SU-DHL-6 (cell line): Measurements from ENCODE around the gene ALOX5.

Experiments used
- H2AFZ ChIP-seq: fragments of 200-600 bp; sonication (generic); 2 replicates; pipeline ENCODE4 v1.6.1; 2014; ENCODE audit warnings: low read depth, mild to moderate bottlenecking, moderate library complexity, mixed read lengths, antibody characterized with exemption, low read length; ENCODE audit not compliant: severe bottlenecking
- H3F3A ChIP-seq: fragments of 200-600 bp; shearing (Covaris generic); 2 replicates; pipeline ENCODE4 v1.6.0; 2016; ENCODE audit warnings: antibody characterized with exemption, mild to moderate bottlenecking; ENCODE audit not compliant: insufficient read depth
- H3K27ac ChIP-seq: fragments of 200-600 bp; sonication (generic); 2 replicates; pipeline ENCODE4 v1.5.1; 2016; ENCODE audit warnings: low read depth, mild to moderate bottlenecking, low read length, moderate library complexity, mixed read lengths
- H3K27me3 ChIP-seq: fragments of 200-600 bp; sonication (generic), shearing (Covaris generic); 2 replicates; pipeline ENCODE4 v1.6.0; 2014; ENCODE audit warnings: mild to moderate bottlenecking, low read length
- H3K36me3 ChIP-seq: fragments of 200-600 bp; sonication (generic); 2 replicates; pipeline ENCODE4 v1.6.1; 2014; ENCODE audit warnings: mild to moderate bottlenecking, low read length, mixed read lengths
- H3K4me2 ChIP-seq: fragments of 300-600, 200-600 bp; shearing (Covaris generic), sonication (generic); 2 replicates; pipeline ENCODE4 v1.6.0; 2014; ENCODE audit warnings: low read length, low read depth, mild to moderate bottlenecking; ENCODE audit not compliant: poor library complexity, severe bottlenecking
- H3K4me3 ChIP-seq: fragments of 200-600 bp; sonication (generic); 2 replicates; pipeline ENCODE4 v1.5.1; 2014; ENCODE audit warnings: antibody characterized with exemption, low read length, mild to moderate bottlenecking, mixed read lengths; ENCODE audit not compliant: insufficient read depth, poor library complexity, severe bottlenecking
- H3K79me2 ChIP-seq: fragments of 200-600 bp; sonication (generic); 2 replicates; pipeline ENCODE4 v1.6.1; 2014; ENCODE audit warnings: mild to moderate bottlenecking, low read length, moderate library complexity; ENCODE audit not compliant: insufficient read depth
- H3K9ac ChIP-seq: fragments of 200-600 bp; sonication (generic); 2 replicates; pipeline ENCODE4 v1.7.0; 2014; ENCODE audit warnings: mild to moderate bottlenecking, low read length
- H3K9me2 ChIP-seq: fragments of 200-600 bp; sonication (generic); replicated peaks from 2 replicates; pipeline ENCODE4 v1.6.1; 2014; ENCODE audit warnings: low read length; ENCODE audit not compliant: insufficient read depth
- H3K9me3 ChIP-seq: fragments of 200-600 bp; sonication (generic); 2 replicates; pipeline ENCODE4 v1.6.1; 2014; ENCODE audit warnings: low read length, mixed read lengths; ENCODE audit not compliant: insufficient read depth
- H4K20me1 ChIP-seq: fragments of 200-600 bp; sonication (generic); 2 replicates; pipeline ENCODE4 v1.6.1; 2014; ENCODE audit warnings: low read depth, mild to moderate bottlenecking, antibody characterized with exemption, low read length, moderate library complexity, mixed read lengths
- EZH2phosphoT487 ChIP-seq: fragments of 200-600 bp; sonication (generic), shearing (Covaris generic); conservative IDR thresholded peaks from 2 replicates; pipeline ENCODE4 v1.6.1; 2018; ENCODE audit warnings: mild to moderate bottlenecking, antibody characterized with exemption, low read length, moderate library complexity, mixed read lengths
- TF ChIP-seq, protein P1 (sequence below): fragments of 200-600 bp; sonication (generic); IDR thresholded peaks from one replicate; pipeline ENCODE4 v1.5.1; 2017; ENCODE audit warnings: antibody characterized with exemption, mild to moderate bottlenecking, low read length, moderate library complexity; ENCODE audit not compliant: insufficient read depth, poor library complexity, severe bottlenecking

The ALOX5 gene

DNA sequence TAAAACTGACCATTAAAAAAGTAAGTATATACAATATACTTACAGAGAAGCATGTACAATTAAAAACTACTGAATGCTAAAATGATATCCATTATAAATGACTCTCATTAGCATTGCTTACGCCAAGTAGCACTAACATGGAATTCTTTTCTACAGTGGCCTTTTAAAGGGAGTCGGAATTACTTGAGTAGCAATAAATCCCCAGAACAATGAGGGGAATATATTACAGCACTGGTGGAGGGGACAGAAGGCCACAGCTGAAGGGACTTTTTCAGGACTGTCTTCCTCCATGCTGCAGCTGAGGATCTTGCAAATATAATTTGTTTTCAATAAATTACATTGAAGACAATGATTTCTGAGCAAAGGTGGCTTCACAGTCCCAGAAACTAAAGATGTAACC lies 97.0 kb downstream of the ALOX5 start:
- Histone ChIP-seq H3K4me3 (no peak overlapping the region), H3K36me3 (no peaks in the 10 kb centered on the region), H3K27ac (no peak overlapping the region), H3K4me2 (no peak overlapping the region), H3F3A (no peaks in the 10 kb centered on the region), H3K9me3 (no peaks in the 10 kb centered on the region), H3K27me3 (no peaks in the 10 kb centered on the region), H3K9me2 (no peaks in the 10 kb centered on the region), H3K79me2 (no peaks in the 10 kb centered on the region), H4K20me1 (no peaks in the 10 kb centered on the region), H3K9ac (no peak overlapping the region), H2AFZ (no peak overlapping the region)
- no peak for TF ChIP-seq EZH2phosphoT487
- TF ChIP-seq, protein P1, sequence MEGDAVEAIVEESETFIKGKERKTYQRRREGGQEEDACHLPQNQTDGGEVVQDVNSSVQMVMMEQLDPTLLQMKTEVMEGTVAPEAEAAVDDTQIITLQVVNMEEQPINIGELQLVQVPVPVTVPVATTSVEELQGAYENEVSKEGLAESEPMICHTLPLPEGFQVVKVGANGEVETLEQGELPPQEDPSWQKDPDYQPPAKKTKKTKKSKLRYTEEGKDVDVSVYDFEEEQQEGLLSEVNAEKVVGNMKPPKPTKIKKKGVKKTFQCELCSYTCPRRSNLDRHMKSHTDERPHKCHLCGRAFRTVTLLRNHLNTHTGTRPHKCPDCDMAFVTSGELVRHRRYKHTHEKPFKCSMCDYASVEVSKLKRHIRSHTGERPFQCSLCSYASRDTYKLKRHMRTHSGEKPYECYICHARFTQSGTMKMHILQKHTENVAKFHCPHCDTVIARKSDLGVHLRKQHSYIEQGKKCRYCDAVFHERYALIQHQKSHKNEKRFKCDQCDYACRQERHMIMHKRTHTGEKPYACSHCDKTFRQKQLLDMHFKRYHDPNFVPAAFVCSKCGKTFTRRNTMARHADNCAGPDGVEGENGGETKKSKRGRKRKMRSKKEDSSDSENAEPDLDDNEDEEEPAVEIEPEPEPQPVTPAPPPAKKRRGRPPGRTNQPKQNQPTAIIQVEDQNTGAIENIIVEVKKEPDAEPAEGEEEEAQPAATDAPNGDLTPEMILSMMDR, result no peak

DNA sequence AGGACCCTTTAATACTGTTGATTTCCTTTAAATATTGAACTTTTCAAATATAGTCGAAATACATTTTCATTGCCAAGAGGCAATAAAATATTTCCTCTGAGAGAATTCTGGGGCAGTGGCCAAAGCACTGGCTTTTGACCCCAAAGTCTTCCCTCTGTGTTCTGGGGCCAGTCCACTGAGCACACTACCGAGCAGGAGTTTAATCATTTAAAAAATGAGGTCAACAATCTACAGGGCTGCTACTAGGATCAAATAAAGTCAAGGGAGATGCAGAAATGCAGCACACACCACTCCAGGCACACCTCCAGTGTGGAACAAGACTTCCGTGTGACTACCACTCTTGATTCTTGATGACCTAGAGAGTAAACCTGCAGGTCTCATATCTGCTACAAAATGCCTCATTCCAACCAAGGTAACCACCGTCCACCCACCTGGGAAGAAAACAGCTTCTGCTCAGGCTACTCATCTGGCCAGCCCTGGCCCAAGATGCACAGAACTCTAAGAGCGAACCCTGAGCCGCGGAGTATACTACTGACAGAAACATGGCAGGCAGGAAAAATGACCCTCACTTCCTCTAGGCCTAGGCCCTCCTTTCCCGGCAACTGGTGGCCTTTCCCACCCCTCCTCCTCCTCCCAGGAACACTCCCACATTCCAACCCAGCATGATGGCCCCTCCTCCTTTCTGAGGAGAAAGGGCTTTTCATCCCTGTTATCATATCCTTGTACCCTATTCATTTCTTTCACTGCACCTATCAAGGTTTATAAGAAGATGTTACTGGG lies 97.7 kb downstream of the ALOX5 start:
- Histone ChIP-seq H3K9me3 (no peaks in the 10 kb centered on the region), H3K27ac (no peak overlapping the region), H3F3A (no peaks in the 10 kb centered on the region), H3K9ac (no peak overlapping the region), H3K27me3 (no peaks in the 10 kb centered on the region), H3K4me2 (no peak overlapping the region), H3K4me3 (no peak overlapping the region), H3K36me3 (no peaks in the 10 kb centered on the region), H2AFZ (no peak overlapping the region), H4K20me1 (no peaks in the 10 kb centered on the region), H3K9me2 (no peaks in the 10 kb centered on the region), H3K79me2 (no peaks in the 10 kb centered on the region)
- no peak for TF ChIP-seq EZH2phosphoT487
- TF ChIP-seq, protein P1, result no peak

DNA sequence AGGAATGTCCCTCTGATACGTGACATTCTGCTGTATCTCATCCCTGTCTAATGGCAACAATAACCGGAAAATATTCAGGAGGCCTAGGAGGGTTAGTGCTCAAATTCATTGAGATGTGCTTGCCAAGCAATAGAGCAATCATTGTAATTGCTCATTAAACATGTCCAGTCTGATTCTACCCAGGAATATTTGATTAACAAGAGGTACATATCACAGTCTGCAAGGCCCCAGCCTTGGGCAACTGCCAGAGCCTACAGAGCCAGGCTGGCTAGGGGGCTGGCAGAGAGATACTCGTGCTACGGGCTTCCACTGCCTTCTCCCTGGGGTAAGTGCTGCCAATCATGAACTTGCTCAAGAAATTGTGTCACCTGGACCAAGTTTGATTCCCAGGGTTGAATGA lies 99.1 kb downstream of the ALOX5 start:
- Histone ChIP-seq H4K20me1 (no peaks in the 10 kb centered on the region), H3K9me2 (no peaks in the 10 kb centered on the region), H3K27me3 (no peaks in the 10 kb centered on the region), H3K27ac (no peak overlapping the region), H3K9ac (no peak overlapping the region), H3K4me2 (no peak overlapping the region), H3F3A (no peaks in the 10 kb centered on the region), H2AFZ (no peak overlapping the region), H3K36me3 (no peaks in the 10 kb centered on the region), H3K79me2 (no peaks in the 10 kb centered on the region), H3K9me3 (no peaks in the 10 kb centered on the region), H3K4me3 (no peak overlapping the region)
- TF ChIP-seq, protein P1, result no peak
- no peak for TF ChIP-seq EZH2phosphoT487
